HCT116 (cell line): Measurements from ENCODE around the gene RIBC2. TPM values are rescaled to one million over a fixed set of nuclear protein-coding genes. Genes with fewer than 3 reads are reported as not detected.

Source experiments
- ATAC-seq: fragments of 200-7000 bp; cut with Tn5 transposase; 2 replicates; pipeline ENCODE4 v1.9.1; 2020; ENCODE audit warnings: mild to moderate bottlenecking, moderate library complexity
- BruUV-seq: library from RNA; stranded (reverse); fragments of 400-500 nt; replicated peaks from 2 replicates; lab custom pipeline; 2021; lab: Mats Ljungman, UMichigan
- CTCF ChIA-PET: fragments of 300-600 bp; sonication (Branson Sonifier 250); formaldehyde crosslinking; loops from one replicate; lab custom pipeline; 2021; ENCODE audit warnings: antibody characterized with exemption; lab: Charles Lee
- POLR2A ChIA-PET: fragments of 300-600, 350-600 bp; sonication (Branson Sonifier 250); formaldehyde crosslinking; loops from one replicate; lab custom pipeline; 2021; ENCODE audit warnings: antibody characterized with exemption; lab: Charles Lee
- RAD21 ChIA-PET, 2 experiments: fragments of 300-600 bp; sonication (Branson Sonifier 250); formaldehyde crosslinking; loops; one replicate each; lab custom pipeline; 2023; ENCODE audit warnings: low total read pairs in 2 of 2; ENCODE audit not compliant: uncharacterized antibody in 2 of 2, unreplicated experiment in 2 of 2, low non-redundant PET in 1 of 2; lab: Charles Lee
- DNase-seq: peaks from one replicate; pipeline ENCODE4 v3.0.0-alpha.2; 2010; ENCODE audit warnings: low read depth, low spot score
- H2AFZ ChIP-seq: fragments of 200-600 bp; shearing (Covaris generic), sonication (generic); 2 replicates; pipeline ENCODE4 v1.6.1; 2017; ENCODE audit warnings: low read depth, mixed run types, mixed read lengths, antibody characterized with exemption, low read length; ENCODE audit not compliant: poor library complexity, severe bottlenecking
- H3K27ac ChIP-seq: 2 replicates; pipeline ENCODE4 v1.5.1; 2012; ENCODE audit warnings: low read depth, low read length
- H3K27me3 ChIP-seq: fragments of 200-600 bp; sonication (generic); 2 replicates; pipeline ENCODE4 v1.6.1; 2016; ENCODE audit warnings: mixed run types, low read length, mixed read lengths; ENCODE audit not compliant: insufficient read depth
- H3K36me3 ChIP-seq, 2 experiments: fragments of 200-500 bp in 1 of 2; fragments of 200-600 bp in 1 of 2; sonication (Bioruptor generic) in 1 of 2; sonication (generic) in 1 of 2; 2 replicates each; pipeline versions ENCODE4 v1.5.1 to v1.6.1; 2014 to 2016; ENCODE audit warnings: low read length in 2 of 2, inconsistent platforms in 1 of 2, mixed read lengths in 1 of 2, mixed run types in 1 of 2; ENCODE audit not compliant: insufficient read depth in 2 of 2, control insufficient read depth in 1 of 2
- H3K4me1 ChIP-seq, 2 experiments: fragments of 200-600 bp in 1 of 2; sonication (generic) in 1 of 2; 2 replicates each; pipeline versions ENCODE4 v1.5.1 to v1.6.1; 2012 to 2017; ENCODE audit warnings: low read length in 2 of 2, inconsistent platforms in 1 of 2, mild to moderate bottlenecking in 1 of 2, mixed read lengths in 1 of 2, mixed run types in 1 of 2, moderate library complexity in 1 of 2; ENCODE audit not compliant: insufficient read depth in 2 of 2, control insufficient read depth in 1 of 2
- H3K4me2 ChIP-seq: fragments of 200-600 bp; sonication (generic); 2 replicates; pipeline ENCODE4 v1.6.1; 2017; ENCODE audit warnings: mixed run types, low read length, mixed read lengths
- H3K4me3 ChIP-seq, 2 experiments: fragments of 200-600 bp in 1 of 2; sonication (generic) in 1 of 2; replicated peaks in 1 of 2; 2 replicates each; pipeline ENCODE4 v1.5.1; 2011 to 2016; ENCODE audit warnings: low read length in 2 of 2, control low read depth in 1 of 2, low read depth in 1 of 2, mild to moderate bottlenecking in 1 of 2, mixed read lengths in 1 of 2, mixed run types in 1 of 2
- H3K79me2 ChIP-seq: fragments of 200-600 bp; sonication (generic); 2 replicates; pipeline ENCODE4 v1.6.1; 2017; ENCODE audit warnings: mild to moderate bottlenecking, mixed run types, low read length, moderate library complexity, mixed read lengths; ENCODE audit not compliant: insufficient read depth
- H3K9ac ChIP-seq: fragments of 200-600 bp; sonication (generic); 2 replicates; pipeline ENCODE4 v1.6.1; 2016; ENCODE audit warnings: low read length, mixed read lengths
- H3K9me2 ChIP-seq: fragments of 200-600 bp; sonication (generic), shearing (Covaris generic); 2 replicates; pipeline ENCODE4 v1.6.1; 2017; ENCODE audit warnings: mixed run types, mild to moderate bottlenecking, moderate library complexity; ENCODE audit not compliant: insufficient read depth
- H3K9me3 ChIP-seq, 2 experiments: fragments of 200-500 bp in 1 of 2; fragments of 200-600 bp in 1 of 2; sonication (Bioruptor generic) in 1 of 2; sonication (generic) in 1 of 2; 2 replicates each; pipeline ENCODE4 v1.6.1; 2014 to 2017; ENCODE audit warnings: low read length in 2 of 2, mixed read lengths in 2 of 2, inconsistent platforms in 1 of 2, low read depth in 1 of 2, mild to moderate bottlenecking in 1 of 2, mixed run types in 1 of 2, moderate library complexity in 1 of 2; ENCODE audit not compliant: control insufficient read depth in 1 of 2, insufficient read depth in 1 of 2
- H4K20me1 ChIP-seq: fragments of 200-600 bp; sonication (generic), shearing (Covaris generic); 2 replicates; pipeline ENCODE4 v1.6.1; 2017; ENCODE audit warnings: mixed run types, mild to moderate bottlenecking, moderate library complexity; ENCODE audit not compliant: insufficient read depth
- CBX3 ChIP-seq: IDR thresholded peaks from 2 replicates; pipeline ENCODE4 v1.6.1; 2012; ENCODE audit warnings: low read depth
- EGR1 ChIP-seq: IDR thresholded peaks from 2 replicates; pipeline ENCODE4 v1.6.1; 2012; ENCODE audit warnings: low read depth
- EZH2 ChIP-seq: fragments of 200-600 bp; sonication (generic); IDR thresholded peaks from 2 replicates; pipeline ENCODE4 v1.6.1; 2017; ENCODE audit warnings: antibody characterized with exemption, mixed run types
- EZH2phosphoT487 ChIP-seq: fragments of 200-600 bp; IDR thresholded peaks from 2 replicates; pipeline ENCODE4 v1.6.1; 2018; ENCODE audit warnings: antibody characterized with exemption, borderline replicate concordance
- FOSL1 ChIP-seq: IDR thresholded peaks from 2 replicates; pipeline ENCODE4 v1.6.1; 2012; ENCODE audit warnings: low read depth
- JUND ChIP-seq: IDR thresholded peaks from 2 replicates; pipeline ENCODE4 v1.6.1; 2012
- POLR2AphosphoS5 ChIP-seq: IDR thresholded peaks from 2 replicates; pipeline ENCODE4 v1.6.1; 2011; ENCODE audit warnings: mild to moderate bottlenecking, low read depth, low read length, moderate library complexity
- RAD21 ChIP-seq: IDR thresholded peaks from 2 replicates; pipeline ENCODE4 v1.6.1; 2012; ENCODE audit warnings: low read depth, mild to moderate bottlenecking
- REST ChIP-seq: IDR thresholded peaks from 2 replicates; pipeline ENCODE4 v1.6.1; 2012; ENCODE audit warnings: low read depth
- SP1 ChIP-seq: IDR thresholded peaks from 2 replicates; pipeline ENCODE4 v1.6.1; 2012; ENCODE audit warnings: low read depth
- SRF ChIP-seq: IDR thresholded peaks from 2 replicates; pipeline ENCODE4 v1.6.1; 2012; ENCODE audit warnings: low read depth
- ZFX ChIP-seq: fragments of 450-650 bp; IDR thresholded peaks from 2 replicates; pipeline ENCODE4 v1.6.1; 2017
- intact Hi-C: fragments of 100-400 bp; cut with micrococcal nuclease; formaldehyde crosslinking; loops from 2 replicates; pipeline ENCODE4 v1.10.0; 2022
- total RNA-seq: library from RNA; stranded (reverse); gene quantifications from one replicate; pipeline ENCODE4 v1.2.1, GENCODE V29; 2021; ENCODE audit not compliant: unreplicated experiment
- TF ChIP-seq, protein P1 (sequence below): IDR thresholded peaks from 2 replicates; pipeline ENCODE4 v1.6.1; 2012
- TF ChIP-seq, protein P2 (sequence below): IDR thresholded peaks from 2 replicates; pipeline ENCODE4 v1.6.1; 2011; ENCODE audit warnings: mild to moderate bottlenecking, low read length, moderate library complexity; ENCODE audit not compliant: insufficient replicate concordance; ENCODE audit errors: extremely low read depth
- TF ChIP-seq, protein P3 (sequence below): IDR thresholded peaks from 2 replicates; pipeline ENCODE4 v1.6.1; 2012

Gene RIBC2
- total RNA-seq, 1 experiment from 2014 or later = 8.3 TPM

GRCh38 chr22:45429981-45430775 is 16.7 kb downstream of the RIBC2 start:
- no peak for DNase-seq
- CTCF ChIA-PET = no interaction called here
- Histone ChIP-seq H3K27me3 (no peaks in the 10 kb centered on the region), H3K4me1 (peaks cover 0 to under 1% of the 10 kb centered on the region in 2 experiments; a peak in 2 of 4 replicates), H3K79me2 (no peaks in the 10 kb centered on the region), H3K36me3 (0 out of 4 replicates have a peak, but pooled peaks cover 0 to 2% of the 10 kb centered on the region in 2 experiments), H4K20me1 (no peaks in the 10 kb centered on the region), H3K4me2 (no peak overlapping the region), H3K9me2 (no peaks in the 10 kb centered on the region), H3K9ac (no peak overlapping the region)
- RAD21 ChIA-PET = no interaction called here
- intact Hi-C loops = no loop called here
- no TSS peak for BruUV-seq
- no peak for TF ChIP-seq EZH2phosphoT487
- TF ChIP-seq, all 23 proteins: peak for 0
- Histone ChIP-seq H3K9me3 (no peaks in the 10 kb centered on the region), H3K4me3 (no peak overlapping the region), H3K27ac (no peak overlapping the region), H2AFZ (no peak overlapping the region)
- ATAC-seq = no peak
- POLR2A ChIA-PET = no interaction called here

- no peaks in the 10 kb centered on the region for H3K9me2 ChIP-seq
- H3K36me3 ChIP-seq = 0 out of 4 replicates have a peak, but pooled peaks cover 0 to 2% of the 10 kb centered on the region in 2 experiments
- POLR2A ChIA-PET = no interaction called here
- ATAC-seq (no peak), DNase-seq (no peak)
- H3K9ac ChIP-seq = no peak overlapping the region
- no peak overlapping the region for H3K27ac ChIP-seq
- H3K4me1 ChIP-seq = peaks cover 4 to 7% of the 10 kb centered on the region in 2 experiments; a peak in 2 of 4 replicates
- no TSS peak for BruUV-seq
- intact Hi-C loops = no loop called here
- RAD21 ChIA-PET = no interaction called here
- no peak overlapping the region for H3K4me2 ChIP-seq
- CTCF ChIA-PET = no interaction called here
- no peak overlapping the region for H2AFZ ChIP-seq
- no peak overlapping the region for H3K4me3 ChIP-seq
- H3K27me3 ChIP-seq = no peaks in the 10 kb centered on the region
- no peaks in the 10 kb centered on the region for H3K9me3 ChIP-seq
- H4K20me1 ChIP-seq = no peaks in the 10 kb centered on the region
- no peaks in the 10 kb centered on the region for H3K79me2 ChIP-seq
- TF ChIP-seq ZFX (no peak), SRF (no peak), REST (no peak), EZH2phosphoT487 (no peak), POLR2AphosphoS5 (no peak), EGR1 (no peak), FOSL1 (no peak), EZH2 (no peak), SP1 (no peak), CBX3 (no peak), RAD21 (no peak), JUND (no peak)
- TF ChIP-seq, protein P1, sequence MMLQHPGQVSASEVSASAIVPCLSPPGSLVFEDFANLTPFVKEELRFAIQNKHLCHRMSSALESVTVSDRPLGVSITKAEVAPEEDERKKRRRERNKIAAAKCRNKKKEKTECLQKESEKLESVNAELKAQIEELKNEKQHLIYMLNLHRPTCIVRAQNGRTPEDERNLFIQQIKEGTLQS = no peak
- TF ChIP-seq, protein P2, sequence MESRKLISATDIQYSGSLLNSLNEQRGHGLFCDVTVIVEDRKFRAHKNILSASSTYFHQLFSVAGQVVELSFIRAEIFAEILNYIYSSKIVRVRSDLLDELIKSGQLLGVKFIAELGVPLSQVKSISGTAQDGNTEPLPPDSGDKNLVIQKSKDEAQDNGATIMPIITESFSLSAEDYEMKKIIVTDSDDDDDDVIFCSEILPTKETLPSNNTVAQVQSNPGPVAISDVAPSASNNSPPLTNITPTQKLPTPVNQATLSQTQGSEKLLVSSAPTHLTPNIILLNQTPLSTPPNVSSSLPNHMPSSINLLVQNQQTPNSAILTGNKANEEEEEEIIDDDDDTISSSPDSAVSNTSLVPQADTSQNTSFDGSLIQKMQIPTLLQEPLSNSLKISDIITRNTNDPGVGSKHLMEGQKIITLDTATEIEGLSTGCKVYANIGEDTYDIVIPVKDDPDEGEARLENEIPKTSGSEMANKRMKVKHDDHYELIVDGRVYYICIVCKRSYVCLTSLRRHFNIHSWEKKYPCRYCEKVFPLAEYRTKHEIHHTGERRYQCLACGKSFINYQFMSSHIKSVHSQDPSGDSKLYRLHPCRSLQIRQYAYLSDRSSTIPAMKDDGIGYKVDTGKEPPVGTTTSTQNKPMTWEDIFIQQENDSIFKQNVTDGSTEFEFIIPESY = no peak
- TF ChIP-seq, protein P3, sequence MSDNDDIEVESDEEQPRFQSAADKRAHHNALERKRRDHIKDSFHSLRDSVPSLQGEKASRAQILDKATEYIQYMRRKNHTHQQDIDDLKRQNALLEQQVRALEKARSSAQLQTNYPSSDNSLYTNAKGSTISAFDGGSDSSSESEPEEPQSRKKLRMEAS = no peak
Observed at GRCh38 chr22:45430871-45431270, 17.4 kb downstream of the RIBC2 start.
